Placental pericyte (primary cell): Measurements from ENCODE around the gene SENP7. TPM values are rescaled to one million over a fixed set of nuclear protein-coding genes. Genes with fewer than 3 reads are reported as not detected.

ENCODE experiments used
- small RNA-seq: library from RNA; depleted of rRNA; stranded (forward); fragments of <200 nt; gene quantifications from one replicate; pipeline ENCODE3, GENCODE V24; 2012; ENCODE audit warnings: low replicate concordance
- total RNA-seq: library from RNA; depleted of rRNA; stranded (reverse); fragments of >200 nt; gene quantifications from 2 replicates; pipeline ENCODE4 v1.2.3, GENCODE V29; 2012

The SENP7 gene, protein sequence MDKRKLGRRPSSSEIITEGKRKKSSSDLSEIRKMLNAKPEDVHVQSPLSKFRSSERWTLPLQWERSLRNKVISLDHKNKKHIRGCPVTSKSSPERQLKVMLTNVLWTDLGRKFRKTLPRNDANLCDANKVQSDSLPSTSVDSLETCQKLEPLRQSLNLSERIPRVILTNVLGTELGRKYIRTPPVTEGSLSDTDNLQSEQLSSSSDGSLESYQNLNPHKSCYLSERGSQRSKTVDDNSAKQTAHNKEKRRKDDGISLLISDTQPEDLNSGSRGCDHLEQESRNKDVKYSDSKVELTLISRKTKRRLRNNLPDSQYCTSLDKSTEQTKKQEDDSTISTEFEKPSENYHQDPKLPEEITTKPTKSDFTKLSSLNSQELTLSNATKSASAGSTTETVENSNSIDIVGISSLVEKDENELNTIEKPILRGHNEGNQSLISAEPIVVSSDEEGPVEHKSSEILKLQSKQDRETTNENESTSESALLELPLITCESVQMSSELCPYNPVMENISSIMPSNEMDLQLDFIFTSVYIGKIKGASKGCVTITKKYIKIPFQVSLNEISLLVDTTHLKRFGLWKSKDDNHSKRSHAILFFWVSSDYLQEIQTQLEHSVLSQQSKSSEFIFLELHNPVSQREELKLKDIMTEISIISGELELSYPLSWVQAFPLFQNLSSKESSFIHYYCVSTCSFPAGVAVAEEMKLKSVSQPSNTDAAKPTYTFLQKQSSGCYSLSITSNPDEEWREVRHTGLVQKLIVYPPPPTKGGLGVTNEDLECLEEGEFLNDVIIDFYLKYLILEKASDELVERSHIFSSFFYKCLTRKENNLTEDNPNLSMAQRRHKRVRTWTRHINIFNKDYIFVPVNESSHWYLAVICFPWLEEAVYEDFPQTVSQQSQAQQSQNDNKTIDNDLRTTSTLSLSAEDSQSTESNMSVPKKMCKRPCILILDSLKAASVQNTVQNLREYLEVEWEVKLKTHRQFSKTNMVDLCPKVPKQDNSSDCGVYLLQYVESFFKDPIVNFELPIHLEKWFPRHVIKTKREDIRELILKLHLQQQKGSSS
- total RNA-seq = 10.6 and 11.4 TPM in 2 replicates

DNA sequence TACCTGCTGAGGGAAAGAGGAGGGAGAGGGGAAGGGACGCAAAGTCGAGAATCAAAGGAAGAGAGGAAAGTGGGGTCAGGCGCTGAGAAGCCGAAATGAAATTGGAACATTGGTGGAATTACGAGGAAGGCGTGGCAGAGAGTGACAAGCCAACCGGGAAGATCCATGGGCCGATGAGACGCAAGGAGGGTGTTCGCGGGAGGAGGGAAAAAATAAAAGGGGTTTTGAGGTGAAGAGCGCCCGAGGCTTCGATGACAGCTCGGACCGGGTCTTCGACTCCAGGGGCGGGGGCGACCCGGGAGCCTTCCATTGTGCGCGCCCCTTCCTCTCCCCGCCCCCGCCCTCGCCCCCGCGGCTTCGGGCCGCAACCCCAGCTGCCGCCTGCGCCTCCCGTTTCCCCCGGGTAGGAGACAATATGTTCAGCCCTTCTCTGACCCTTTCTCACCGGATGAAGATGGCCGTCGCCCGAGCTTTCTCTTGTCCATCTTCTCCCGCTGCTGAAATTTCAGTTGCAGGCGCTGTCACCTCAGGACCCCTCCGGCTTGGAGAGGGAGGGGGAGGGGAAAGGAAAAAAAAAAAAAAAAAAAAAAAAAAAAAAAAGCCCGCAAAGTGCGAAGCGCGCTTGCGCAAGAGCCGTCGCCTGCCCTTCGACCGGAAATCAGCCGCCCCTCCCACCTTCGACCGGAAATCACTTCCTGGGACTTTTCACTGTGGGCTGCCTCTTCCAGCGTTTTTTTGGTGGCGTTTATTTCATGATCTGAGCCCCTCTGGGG, at the start of gene SENP7:
SENP7 (minus strand) TSS at position 567 of the 773 bp plus-strand sequence; CDS start at position 485, 82 bp downstream.

DNA sequence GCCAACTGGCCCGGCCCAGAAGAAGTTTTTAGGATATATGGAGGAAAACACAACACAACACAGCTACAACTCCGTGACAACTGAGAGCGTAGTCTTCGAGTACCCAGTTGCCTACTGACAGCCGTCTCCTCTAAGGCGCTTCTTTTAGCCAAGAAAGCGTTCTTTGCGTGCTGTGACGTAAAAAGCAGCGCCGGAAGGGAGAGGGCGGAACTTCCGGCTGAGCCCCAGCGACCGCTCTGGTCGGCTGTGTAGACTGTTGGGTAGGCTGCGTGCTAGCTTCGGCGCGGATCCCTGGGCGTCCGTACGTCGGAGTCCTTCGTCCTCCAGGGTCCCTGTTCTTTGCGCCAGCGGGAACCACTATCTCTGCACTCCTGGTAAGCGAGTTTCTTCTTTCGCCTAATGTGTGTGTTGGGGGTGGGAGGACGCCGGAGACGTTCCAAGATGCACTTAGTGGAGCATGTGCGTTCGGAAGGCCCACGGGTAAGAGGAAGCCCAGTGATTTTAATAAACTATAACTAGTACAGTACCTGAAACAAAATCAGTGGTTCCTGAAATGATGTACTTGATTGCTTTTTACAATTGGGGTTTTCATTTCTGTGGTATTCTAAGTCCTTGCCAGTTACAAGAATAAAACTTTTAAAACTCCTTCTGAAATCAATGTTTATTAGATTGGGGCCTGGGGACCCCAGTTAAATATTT, 48.8 kb upstream of the SENP7 start, which contains the start of gene TRMT10C:
TRMT10C (plus strand) TSS at position 239 of the 699 bp plus-strand sequence. CDS start 2,914 bp downstream, outside the sequence.

DNA sequence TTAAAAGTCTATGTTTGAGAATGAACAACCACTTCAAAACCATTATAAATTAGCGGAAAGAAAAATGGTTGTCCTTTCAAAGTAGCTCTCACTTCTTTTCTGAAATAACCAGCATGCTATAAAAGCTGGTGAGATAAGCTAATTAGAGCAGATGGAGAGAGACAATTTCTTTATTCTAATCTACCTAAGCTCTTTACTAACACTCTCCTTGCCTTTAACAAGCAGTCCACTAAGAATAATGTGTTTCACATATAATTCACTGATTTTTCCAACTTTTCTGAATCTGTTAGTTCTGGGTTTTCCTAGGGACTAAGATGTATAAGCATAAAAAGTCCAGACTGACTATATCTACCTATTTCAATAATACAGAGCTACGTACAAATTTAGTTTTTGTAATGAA, 192.5 kb downstream of the SENP7 start, which contains the start of gene IMPG2:
IMPG2 (minus strand) TSS at position 101 of the 400 bp plus-strand sequence. CDS start 203 bp downstream, outside the sequence.

Small RNA genes within 50 kb of the gene (small RNA-seq; reads per million reads assigned to genes)
- gene RF00019 = not detected

Other genes with a start within 250 kb of the SENP7 start
- 0.14 and 0.22 TPM in 2 replicates for gene IMPG2, start 192.6 kb downstream of the SENP7 start, total RNA-seq
- 17.7 and 27.6 TPM in 2 replicates for gene TRMT10C, start 48.7 kb upstream of the SENP7 start, total RNA-seq
- gene PCNP, start 61.0 kb upstream of the SENP7 start, total RNA-seq = 82.7 and 85.8 TPM in 2 replicates
- gene ZBTB11, start 163.9 kb upstream of the SENP7 start, total RNA-seq = 18.8 and 30.4 TPM in 2 replicates
- 1,135 and 1,308 TPM in 2 replicates for gene RPL24, start 173.5 kb upstream of the SENP7 start, total RNA-seq
- gene CEP97, start 211.4 kb upstream of the SENP7 start, total RNA-seq = 8.3 and 24.6 TPM in 2 replicates